Esophagus (tissue), 2 donors: ENCODE results near the gene PTPN5. TPM values are rescaled to one million over a fixed set of nuclear protein-coding genes. Genes with fewer than 3 reads are reported as not detected.

Source experiments
- H3K27ac ChIP-seq, 2 donors: one replicate each; pipeline ENCODE4 v1.5.1; 2013; ENCODE audit warnings: low read depth in 2 of 2, mild to moderate bottlenecking in 2 of 2, inconsistent platforms in 1 of 2, low read length in 1 of 2, moderate library complexity in 1 of 2
- H3K27me3 ChIP-seq, 2 donors: one replicate each; pipeline ENCODE4 v1.6.1; 2013; ENCODE audit warnings: low read length in 2 of 2, control low read depth in 1 of 2, mild to moderate bottlenecking in 1 of 2; ENCODE audit not compliant: insufficient read depth in 2 of 2, control insufficient read depth in 1 of 2
- H3K36me3 ChIP-seq, 2 donors: one replicate each; pipeline ENCODE4 v1.6.1; 2013; ENCODE audit warnings: low read length in 1 of 2; ENCODE audit not compliant: control insufficient read depth in 2 of 2, insufficient read depth in 2 of 2
- H3K4me1 ChIP-seq, 2 donors: one replicate each; pipeline ENCODE4 v1.6.1; 2013; ENCODE audit warnings: low read length in 1 of 2; ENCODE audit not compliant: control insufficient read depth in 2 of 2, insufficient read depth in 2 of 2
- H3K4me3 ChIP-seq, 2 donors: one replicate each; pipeline ENCODE4 v1.5.1; 2013; ENCODE audit warnings: low read length in 2 of 2, mild to moderate bottlenecking in 2 of 2, low read depth in 1 of 2, moderate library complexity in 1 of 2
- H3K9me3 ChIP-seq, 2 donors: one replicate each; pipeline ENCODE4 v1.6.1; 2013; ENCODE audit warnings: mild to moderate bottlenecking in 2 of 2, low read depth in 1 of 2, low read length in 1 of 2, moderate library complexity in 1 of 2; ENCODE audit not compliant: control insufficient read depth in 2 of 2, insufficient read depth in 1 of 2
- WGBS, 2 donors: extraction: QIAGEN DNeasy Blood & Tissue Kit; methylation state at CpG; one replicate each; pipeline ENCODE4 v1.1.7; 2013; 5-methylcytosine and 5-hydroxymethylcytosine counted together
- polyA plus RNA-seq, 2 donors: library from polyadenylated mRNA; stranded (reverse); fragments of 200-250 nt; gene quantifications; one replicate each; pipeline ENCODE4 v1.2.3, GENCODE V29; 2013
- donor health status: healthy with polysubstance abuse.
- donor health status: Bipolar disorder and iron deficiency.

PTPN5 gene
- polyA plus RNA-seq, 2 donors: 0.21 to 0.47 TPM

DNA sequence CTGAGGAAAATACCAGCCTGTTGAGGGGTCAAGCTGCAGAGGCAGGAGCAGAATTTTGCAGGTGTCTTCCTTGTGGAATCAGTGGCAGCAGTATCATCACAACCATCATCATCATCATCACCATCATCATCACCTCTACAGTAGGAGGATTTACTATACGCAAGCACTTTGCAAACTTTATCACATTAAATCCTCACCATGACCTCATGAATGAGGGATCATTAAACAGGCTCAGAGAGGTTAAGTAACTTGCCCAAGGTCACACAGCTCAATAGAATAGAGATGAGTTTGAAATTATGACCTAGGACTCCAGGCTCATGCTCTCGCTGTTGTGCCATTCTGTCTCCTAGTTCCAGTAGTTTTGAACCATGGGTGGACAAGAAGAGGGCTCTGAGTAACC, 25.6 kb downstream of the PTPN5 start:
- H3K4me3 ChIP-seq: no peak overlapping the region
- H3K27ac ChIP-seq: no peak overlapping the region
- 95 to 97% methylated on average over 2 of the region's 2 CpGs for WGBS, 2 donors
- H3K27me3 ChIP-seq: no peaks in the 10 kb centered on the region
- no peaks in the 10 kb centered on the region for H3K4me1 ChIP-seq
- H3K9me3 ChIP-seq: peaks cover 0 to 2% of the 10 kb centered on the region in 2 donors
- H3K36me3 ChIP-seq: no peaks in the 10 kb centered on the region

DNA sequence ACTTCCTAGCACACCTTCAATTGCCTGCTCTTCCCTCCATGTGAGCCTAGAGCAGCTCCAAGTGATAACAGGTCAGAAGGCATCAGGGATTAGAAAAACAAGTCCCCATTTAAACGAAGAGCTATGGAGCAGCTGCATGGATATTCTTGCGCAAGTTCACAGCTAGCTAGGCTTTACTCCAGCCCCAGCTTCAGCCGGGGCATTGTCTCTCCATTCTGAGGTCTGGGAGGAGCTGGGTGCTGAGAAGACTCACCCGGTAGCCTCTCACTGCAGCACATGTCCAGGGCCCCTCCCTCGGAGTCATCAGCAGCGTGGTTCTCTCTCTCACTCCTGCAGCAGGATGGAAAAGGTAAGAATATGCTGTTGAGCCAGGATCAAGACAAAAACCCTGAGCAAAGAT, 26.0 kb downstream of the PTPN5 start:
- 52 to 60% methylated on average over 6 of the region's 6 CpGs for WGBS, 2 donors
- H3K9me3 ChIP-seq: no peaks in the 10 kb centered on the region
- H3K4me1 ChIP-seq: no peaks in the 10 kb centered on the region
- H3K4me3 ChIP-seq: no peak overlapping the region
- no peak overlapping the region for H3K27ac ChIP-seq
- H3K36me3 ChIP-seq: no peaks in the 10 kb centered on the region
- no peaks in the 10 kb centered on the region for H3K27me3 ChIP-seq

DNA sequence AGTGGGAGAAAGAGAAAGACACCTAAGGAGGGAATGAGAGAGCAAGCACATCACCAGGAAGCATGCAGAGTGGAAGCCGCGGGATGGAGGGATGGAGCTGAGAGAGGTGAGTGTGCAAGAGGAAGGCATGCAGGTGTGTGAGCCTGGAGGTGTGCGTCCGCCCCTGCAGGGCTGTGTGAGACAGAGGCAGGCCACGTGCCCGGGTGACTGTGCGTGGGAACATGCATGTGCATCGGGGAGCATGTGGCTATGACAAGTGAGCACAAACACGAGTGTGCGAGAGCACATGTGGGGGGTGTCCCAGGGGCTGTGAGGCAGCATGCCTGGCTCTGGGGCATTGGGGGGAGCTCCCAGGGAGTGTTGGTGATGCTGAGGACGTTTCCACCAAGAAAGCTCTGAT, 29.9 kb downstream of the PTPN5 start:
- Histone ChIP-seq H3K4me3 (no peak overlapping the region), H3K36me3 (no peaks in the 10 kb centered on the region), H3K4me1 (no peaks in the 10 kb centered on the region), H3K27me3 (no peaks in the 10 kb centered on the region), H3K9me3 (no peaks in the 10 kb centered on the region), H3K27ac (no peak overlapping the region)
- 83 to 84% methylated on average over 11 of the region's 11 CpGs for WGBS, 2 donors

DNA sequence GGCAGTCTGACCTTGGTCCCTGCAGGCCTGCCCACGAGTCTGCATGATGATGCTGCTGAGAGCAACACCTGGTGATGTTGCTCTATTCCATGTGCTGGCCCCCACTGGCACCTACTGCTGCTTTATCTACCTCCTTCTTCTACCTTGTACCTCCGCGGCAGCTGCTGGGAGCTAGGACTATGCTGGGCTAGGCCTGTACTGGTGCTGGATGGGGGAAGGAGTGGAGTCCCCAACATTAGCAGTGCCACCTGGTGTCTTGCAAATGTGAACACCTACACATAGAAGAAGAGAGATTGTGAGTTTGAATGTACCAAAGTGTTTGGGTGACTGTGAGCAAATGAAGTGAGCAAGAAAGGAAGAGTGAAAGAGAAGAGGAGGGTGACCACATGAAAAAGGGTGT, 30.5 kb downstream of the PTPN5 start:
- no peaks in the 10 kb centered on the region for H3K4me1 ChIP-seq
- H3K4me3 ChIP-seq: no peak overlapping the region
- H3K27ac ChIP-seq: no peak overlapping the region
- 82% methylated on average over 3 of the region's 3 CpGs for WGBS, 2 donors
- H3K36me3 ChIP-seq: no peaks in the 10 kb centered on the region
- no peaks in the 10 kb centered on the region for H3K9me3 ChIP-seq
- H3K27me3 ChIP-seq: no peaks in the 10 kb centered on the region

DNA sequence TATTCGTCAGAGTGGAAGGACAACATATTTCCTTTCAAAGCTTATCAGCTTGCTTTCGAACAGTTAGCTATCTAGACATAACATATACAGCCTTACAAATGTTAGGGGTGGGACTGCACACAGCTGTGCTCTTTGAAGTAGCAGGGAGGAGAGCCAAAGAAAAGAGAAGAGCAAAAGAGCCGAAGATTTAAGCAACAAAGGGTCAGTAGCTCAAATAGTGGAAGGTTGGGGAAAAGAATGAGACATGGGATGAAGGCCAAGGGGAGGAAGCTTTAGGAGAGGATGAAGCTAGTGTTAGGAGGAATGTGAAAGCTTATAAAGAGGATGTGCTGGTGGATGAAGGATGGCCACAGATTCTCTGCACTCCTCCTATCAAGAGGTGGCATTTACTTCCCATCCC, 33.8 kb downstream of the PTPN5 start:
- Histone ChIP-seq H3K4me1 (no peaks in the 10 kb centered on the region), H3K27ac (no peak overlapping the region), H3K27me3 (no peaks in the 10 kb centered on the region), H3K36me3 (no peaks in the 10 kb centered on the region), H3K4me3 (no peak overlapping the region), H3K9me3 (no peaks in the 10 kb centered on the region)
- WGBS, 2 donors: 18 to 29% methylated on average over 3 of the region's 3 CpGs

DNA sequence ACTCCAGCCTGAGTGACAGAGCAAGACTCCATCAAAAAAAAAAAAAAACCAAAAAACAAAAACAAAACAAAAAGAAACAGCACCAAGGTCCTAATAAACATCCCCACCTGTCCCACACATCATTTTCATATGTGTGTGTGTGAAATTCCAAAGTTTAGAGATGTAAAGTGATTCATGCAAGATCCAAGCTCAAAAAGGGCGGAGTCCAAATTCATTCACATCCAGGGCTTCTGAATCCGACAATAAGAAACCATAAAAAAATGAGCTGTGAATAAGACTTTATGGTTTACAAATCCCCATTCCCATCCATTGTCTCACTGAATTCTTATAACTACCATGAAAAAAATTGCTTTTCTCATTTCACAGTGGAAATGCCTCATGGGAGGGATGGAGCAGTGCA, 34.7 kb downstream of the PTPN5 start:
- H3K27me3 ChIP-seq: no peaks in the 10 kb centered on the region
- 79 to 94% methylated on average over 2 of the region's 2 CpGs for WGBS, 2 donors

DNA sequence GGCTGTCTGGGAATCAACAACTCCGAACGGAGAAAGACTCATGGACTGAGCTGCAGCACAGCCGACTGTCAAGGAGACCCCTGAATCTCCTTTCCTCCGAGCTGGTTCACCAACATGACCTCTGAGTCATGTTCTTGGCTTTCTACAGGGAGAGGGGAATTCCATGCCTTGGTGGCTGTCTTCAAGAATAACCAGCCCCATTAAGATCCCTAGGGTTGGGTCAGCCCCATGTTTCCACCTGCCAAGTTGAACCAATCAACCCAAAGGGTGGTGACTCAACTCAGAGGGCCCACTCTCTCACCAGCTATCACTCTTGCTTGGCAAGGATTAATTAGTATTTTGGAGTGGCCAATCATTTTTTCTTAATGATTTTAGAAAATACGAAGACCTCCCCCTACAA, 37.3 kb downstream of the PTPN5 start:
- 43 to 54% methylated on average over 5 of the region's 5 CpGs for WGBS, 2 donors
- Histone ChIP-seq H3K36me3 (no peaks in the 10 kb centered on the region), H3K27ac (no peak overlapping the region), H3K27me3 (no peaks in the 10 kb centered on the region), H3K9me3 (no peaks in the 10 kb centered on the region), H3K4me3 (no peak overlapping the region), H3K4me1 (peaks cover 3 to 7% of the 10 kb centered on the region in 2 donors)

More for the DNA sequence above, 34.7 kb downstream of the PTPN5 start:
- no peaks in the 10 kb centered on the region for H3K4me1 ChIP-seq
- no peak overlapping the region for H3K4me3 ChIP-seq
- no peak overlapping the region for H3K27ac ChIP-seq
- no peaks in the 10 kb centered on the region for H3K9me3 ChIP-seq
- no peaks in the 10 kb centered on the region for H3K36me3 ChIP-seq

DNA sequence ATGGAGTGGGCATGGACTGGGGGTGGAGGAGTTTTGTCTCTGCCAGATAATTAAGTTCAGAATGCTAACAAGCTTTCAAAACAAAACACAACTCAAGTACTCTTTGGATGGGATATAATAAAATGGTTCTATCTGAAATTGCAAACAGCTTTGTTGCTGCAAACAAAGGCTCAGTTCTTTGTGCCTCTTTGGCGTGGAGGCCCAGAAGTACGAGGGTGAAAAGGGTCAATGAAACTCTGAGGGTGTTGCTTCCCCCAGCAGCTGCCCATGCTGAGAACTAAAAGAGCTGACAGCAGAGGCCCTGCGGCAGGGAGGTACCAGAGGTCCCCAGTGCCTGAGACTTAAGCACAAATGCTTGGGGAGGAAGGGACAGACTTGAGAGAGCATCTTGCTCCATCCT, 39.1 kb downstream of the PTPN5 start:
- 40 to 44% methylated on average over 3 of the region's 3 CpGs for WGBS, 2 donors
- H3K27ac ChIP-seq: no peak overlapping the region

DNA sequence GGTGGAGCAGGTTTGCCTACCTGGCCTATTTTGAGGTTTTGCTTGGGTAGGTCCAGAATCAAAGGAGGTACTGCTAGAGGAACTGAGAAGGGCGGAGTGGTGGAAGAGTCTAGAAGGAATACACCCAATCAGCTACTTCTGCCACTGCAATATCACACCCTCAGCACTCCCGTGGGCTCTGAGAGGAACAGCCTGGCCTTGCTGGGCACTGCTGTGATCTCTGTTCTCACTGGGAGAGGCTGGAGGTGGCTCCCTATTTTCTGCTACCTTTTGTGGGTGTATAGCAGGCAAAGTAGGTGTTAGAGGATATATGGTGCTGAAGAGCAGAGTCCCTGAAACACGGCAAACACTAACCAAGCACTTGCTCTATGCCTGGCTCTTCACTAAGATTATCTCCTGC, 40.7 kb downstream of the PTPN5 start:
- Histone ChIP-seq H3K9me3 (no peaks in the 10 kb centered on the region), H3K27me3 (no peaks in the 10 kb centered on the region), H3K4me3 (no peak overlapping the region), H3K27ac (no peak overlapping the region), H3K36me3 (no peaks in the 10 kb centered on the region), H3K4me1 (peaks cover 3 to 8% of the 10 kb centered on the region in 2 donors)
- 80 to 85% methylated on average over 3 of the region's 3 CpGs for WGBS, 2 donors

More for the DNA sequence above, 39.1 kb downstream of the PTPN5 start:
- Histone ChIP-seq H3K36me3 (no peaks in the 10 kb centered on the region), H3K27me3 (no peaks in the 10 kb centered on the region), H3K4me3 (no peak overlapping the region), H3K4me1 (peaks cover 3 to 8% of the 10 kb centered on the region in 2 donors), H3K9me3 (no peaks in the 10 kb centered on the region)

DNA sequence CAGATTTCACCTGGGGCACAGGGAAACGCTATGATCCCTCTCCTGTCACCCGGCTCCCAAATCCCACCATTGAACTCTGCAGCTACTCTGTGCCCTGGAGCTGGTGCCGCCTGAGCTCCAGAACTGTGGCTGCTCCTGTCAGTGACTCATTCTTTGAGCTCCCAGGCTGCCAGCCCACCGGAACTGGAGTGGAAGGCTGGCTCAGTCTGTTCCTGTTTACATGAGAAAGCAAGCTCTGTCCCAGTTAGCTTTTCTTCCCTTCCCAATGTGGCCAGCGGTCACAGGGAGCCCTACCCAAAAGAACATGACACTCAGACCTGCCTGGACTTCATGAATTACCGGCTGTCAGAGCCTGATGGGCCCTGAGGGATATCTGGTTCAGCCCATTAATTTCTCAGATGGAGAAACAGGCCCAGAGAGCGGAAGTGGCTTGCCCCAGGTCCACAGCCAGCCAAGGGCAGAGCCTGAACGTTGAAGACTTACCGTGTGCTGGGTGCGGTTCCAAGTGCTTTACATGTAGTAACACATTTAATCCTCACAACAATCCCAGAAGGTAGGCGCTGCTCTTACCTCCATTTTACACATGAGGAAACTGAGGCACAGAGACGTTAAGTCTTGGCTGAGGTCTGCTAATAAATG, 41.8 kb downstream of the PTPN5 start:
- Histone ChIP-seq H3K36me3 (no peaks in the 10 kb centered on the region), H3K27me3 (no peaks in the 10 kb centered on the region), H3K4me1 (peaks cover 3 to 8% of the 10 kb centered on the region in 2 donors), H3K9me3 (no peaks in the 10 kb centered on the region), H3K27ac (peak overlapping the region; percentile 41 to 58), H3K4me3 (no peak overlapping the region)
- 42 to 52% methylated on average over 12 of the region's 12 CpGs for WGBS, 2 donors
